Loucy (cell line): ENCODE measurements around the gene ZNF280C.

Experiments used
- H2AFZ ChIP-seq: fragments of 200-600 bp; sonication (generic); 2 replicates; pipeline ENCODE4 v1.6.0; 2016; ENCODE audit warnings: antibody characterized with exemption, mild to moderate bottlenecking, low read length, moderate library complexity
- H3F3A ChIP-seq: fragments of 200-600 bp; 2 replicates; pipeline ENCODE4 v1.6.0; 2016; ENCODE audit warnings: antibody characterized with exemption, low read depth, mild to moderate bottlenecking
- H3K27me3 ChIP-seq: fragments of 200-600 bp; sonication (generic); 2 replicates; pipeline ENCODE4 v1.6.1; 2014; ENCODE audit warnings: low read length, mild to moderate bottlenecking; ENCODE audit not compliant: insufficient read depth, poor library complexity, severe bottlenecking
- H3K36me3 ChIP-seq: fragments of 200-600 bp; sonication (generic); 2 replicates; pipeline ENCODE4 v1.6.1; 2016; ENCODE audit warnings: low read length; ENCODE audit not compliant: insufficient read depth
- H3K4me1 ChIP-seq: fragments of 200-600 bp; sonication (generic); 2 replicates; pipeline ENCODE4 v1.5.1; 2014; ENCODE audit warnings: low read length, mild to moderate bottlenecking; ENCODE audit not compliant: insufficient read depth, poor library complexity, severe bottlenecking
- H3K4me2 ChIP-seq: fragments of 200-600 bp; sonication (generic); 2 replicates; pipeline ENCODE4 v1.6.0; 2014; ENCODE audit warnings: antibody characterized with exemption, low read length, low read depth, mild to moderate bottlenecking; ENCODE audit not compliant: poor library complexity, severe bottlenecking
- H3K4me3 ChIP-seq: fragments of 200-600 bp; sonication (generic); 2 replicates; pipeline ENCODE4 v1.5.1; 2014; ENCODE audit warnings: low read length, mild to moderate bottlenecking, mixed read lengths; ENCODE audit not compliant: poor library complexity, severe bottlenecking
- H3K79me2 ChIP-seq: fragments of 200-600 bp; sonication (generic); 2 replicates; pipeline ENCODE4 v1.6.1; 2014; ENCODE audit warnings: low read length; ENCODE audit not compliant: insufficient read depth
- H3K9ac ChIP-seq: fragments of 200-600 bp; sonication (generic); 2 replicates; pipeline ENCODE4 v1.6.0; 2014; ENCODE audit warnings: mild to moderate bottlenecking, low read depth, low read length, moderate library complexity; ENCODE audit not compliant: poor library complexity, severe bottlenecking
- H3K9me2 ChIP-seq: fragments of 200-600 bp; sonication (generic); replicated peaks from 2 replicates; pipeline ENCODE4 v1.6.1; 2016; ENCODE audit warnings: low read depth, low read length, mixed read lengths
- H3K9me3 ChIP-seq: fragments of 200-600 bp; sonication (generic); 2 replicates; pipeline ENCODE4 v1.6.1; 2014; ENCODE audit warnings: mild to moderate bottlenecking, antibody characterized with exemption, low read length, low read depth; ENCODE audit not compliant: insufficient read depth
- H4K20me1 ChIP-seq: fragments of 200-600 bp; sonication (generic); 2 replicates; pipeline ENCODE4 v1.6.0; 2014; ENCODE audit warnings: antibody characterized with exemption, low read length, mild to moderate bottlenecking; ENCODE audit not compliant: insufficient read depth, poor library complexity, severe bottlenecking
- EZH2phosphoT487 ChIP-seq: fragments of 200-600 bp; IDR thresholded peaks from 2 replicates; pipeline ENCODE4 v1.6.1; 2018; ENCODE audit warnings: antibody characterized with exemption, mild to moderate bottlenecking, moderate library complexity, borderline replicate concordance
- TF ChIP-seq, protein P1 (sequence below): fragments of 200-600 bp; sonication (generic); conservative IDR thresholded peaks from 2 replicates; pipeline ENCODE4 v1.5.1; 2014; ENCODE audit warnings: mild to moderate bottlenecking, antibody characterized with exemption, low read length

The ZNF280C gene

DNA sequence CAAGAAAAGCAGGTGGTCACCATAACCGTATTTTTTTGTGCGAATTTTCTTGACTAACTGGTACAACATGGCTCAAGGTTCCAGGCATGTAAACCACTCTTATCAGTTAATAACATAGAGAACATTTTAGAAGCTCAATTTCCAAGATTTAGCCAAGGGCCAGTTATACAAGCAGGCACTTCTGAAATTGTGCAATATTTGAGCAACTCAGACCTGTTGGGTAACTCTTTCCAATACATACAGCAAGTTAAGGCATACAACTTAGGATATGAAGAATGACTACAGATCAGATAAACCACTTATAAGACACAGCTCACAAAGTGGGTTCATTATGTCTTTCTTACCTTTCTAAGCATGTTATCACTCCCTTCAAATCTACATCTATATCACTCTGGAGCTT lies 43.9 kb downstream of the ZNF280C start:
- Histone ChIP-seq H4K20me1 (no peaks in the 10 kb centered on the region), H3F3A (no peaks in the 10 kb centered on the region), H3K4me2 (no peak overlapping the region), H3K4me1 (no peaks in the 10 kb centered on the region), H3K36me3 (peaks cover 42% of the 10 kb centered on the region; the same call in 1 of the 2 replicates), H3K4me3 (no peak overlapping the region), H3K9me2 (no peaks in the 10 kb centered on the region), H2AFZ (no peak overlapping the region), H3K79me2 (no peaks in the 10 kb centered on the region), H3K9me3 (no peaks in the 10 kb centered on the region), H3K27me3 (no peaks in the 10 kb centered on the region), H3K9ac (no peak overlapping the region)
- TF ChIP-seq, protein P1, sequence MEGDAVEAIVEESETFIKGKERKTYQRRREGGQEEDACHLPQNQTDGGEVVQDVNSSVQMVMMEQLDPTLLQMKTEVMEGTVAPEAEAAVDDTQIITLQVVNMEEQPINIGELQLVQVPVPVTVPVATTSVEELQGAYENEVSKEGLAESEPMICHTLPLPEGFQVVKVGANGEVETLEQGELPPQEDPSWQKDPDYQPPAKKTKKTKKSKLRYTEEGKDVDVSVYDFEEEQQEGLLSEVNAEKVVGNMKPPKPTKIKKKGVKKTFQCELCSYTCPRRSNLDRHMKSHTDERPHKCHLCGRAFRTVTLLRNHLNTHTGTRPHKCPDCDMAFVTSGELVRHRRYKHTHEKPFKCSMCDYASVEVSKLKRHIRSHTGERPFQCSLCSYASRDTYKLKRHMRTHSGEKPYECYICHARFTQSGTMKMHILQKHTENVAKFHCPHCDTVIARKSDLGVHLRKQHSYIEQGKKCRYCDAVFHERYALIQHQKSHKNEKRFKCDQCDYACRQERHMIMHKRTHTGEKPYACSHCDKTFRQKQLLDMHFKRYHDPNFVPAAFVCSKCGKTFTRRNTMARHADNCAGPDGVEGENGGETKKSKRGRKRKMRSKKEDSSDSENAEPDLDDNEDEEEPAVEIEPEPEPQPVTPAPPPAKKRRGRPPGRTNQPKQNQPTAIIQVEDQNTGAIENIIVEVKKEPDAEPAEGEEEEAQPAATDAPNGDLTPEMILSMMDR, result no peak
- no peak for TF ChIP-seq EZH2phosphoT487

- Histone ChIP-seq H3K9me2 (no peaks in the 10 kb centered on the region), H3K9ac (no peak overlapping the region), H3K9me3 (no peaks in the 10 kb centered on the region), H4K20me1 (no peaks in the 10 kb centered on the region), H3K4me1 (no peaks in the 10 kb centered on the region), H3K36me3 (peaks cover 26% of the 10 kb centered on the region; the same call in 1 of the 2 replicates), H2AFZ (no peak overlapping the region), H3K4me3 (no peak overlapping the region), H3K79me2 (no peaks in the 10 kb centered on the region), H3F3A (no peaks in the 10 kb centered on the region), H3K4me2 (no peak overlapping the region), H3K27me3 (no peaks in the 10 kb centered on the region)
- TF ChIP-seq, protein P1, result no peak
- no peak for TF ChIP-seq EZH2phosphoT487
Observed at GRCh38 chrX:130216320-130216719, 52.4 kb downstream of the ZNF280C start.

GRCh38 chrX:130213376-130213775 lies 55.3 kb downstream of the ZNF280C start:
- TF ChIP-seq, protein P1, result no peak
- TF ChIP-seq EZH2phosphoT487, result no peak
- no peak overlapping the region for H3K4me3 ChIP-seq
- peaks cover 23% of the 10 kb centered on the region; the same call in 1 of the 2 replicates for H3K36me3 ChIP-seq

More at GRCh38 chrX:130213376-130213775, 55.3 kb downstream of the ZNF280C start:
- no peak overlapping the region for H2AFZ ChIP-seq
- no peaks in the 10 kb centered on the region for H3F3A ChIP-seq
- H3K27me3 ChIP-seq, result no peaks in the 10 kb centered on the region
- no peak overlapping the region for H3K9ac ChIP-seq
- no peaks in the 10 kb centered on the region for H3K9me2 ChIP-seq
- no peaks in the 10 kb centered on the region for H4K20me1 ChIP-seq
- no peaks in the 10 kb centered on the region for H3K4me1 ChIP-seq
- no peaks in the 10 kb centered on the region for H3K79me2 ChIP-seq
- H3K4me2 ChIP-seq, result no peak overlapping the region
- no peaks in the 10 kb centered on the region for H3K9me3 ChIP-seq
